ENCODE measurements around the gene RBM5.

RBM5 gene

DNA sequence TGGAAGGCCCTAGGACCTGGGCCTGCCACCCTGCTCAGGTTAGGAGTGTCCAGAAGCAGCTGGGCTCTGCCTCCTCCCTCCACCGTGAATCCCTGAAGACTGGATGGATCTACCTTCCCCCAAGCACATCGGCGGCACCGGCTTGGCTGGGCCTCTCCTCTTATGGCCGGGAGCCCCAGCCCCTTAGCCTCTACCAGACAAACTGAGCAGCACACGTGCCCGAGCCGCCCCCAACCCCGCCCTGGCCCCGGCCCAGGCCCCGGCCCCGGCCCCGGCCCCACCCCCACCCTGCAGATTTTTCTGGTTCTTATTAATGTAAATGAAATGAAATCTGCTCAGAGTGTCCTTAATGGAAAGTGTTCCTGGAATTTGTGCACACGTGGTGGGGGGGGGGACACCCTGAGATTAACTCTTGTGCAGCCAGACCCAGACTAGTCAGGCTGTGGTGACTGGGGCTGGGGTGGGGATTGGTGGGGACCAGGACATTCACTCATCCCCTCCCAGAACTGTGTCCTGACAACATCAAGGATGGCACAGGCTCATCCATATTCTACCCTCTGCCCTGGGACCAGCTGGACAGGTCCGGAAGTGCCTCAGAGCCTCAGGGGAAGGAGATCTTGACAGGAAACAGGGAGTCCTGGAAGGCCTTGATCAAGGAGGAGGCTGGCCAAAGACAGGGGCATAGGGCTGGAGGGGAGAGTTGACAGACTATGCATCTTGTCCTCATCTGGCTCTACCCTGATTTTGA lies 35.5 kb downstream of the RBM5 start:
- Histone ChIP-seq H4K20me1 (ENCODE audit: insufficient read depth, low read length) (no peaks in the 10 kb centered on the region), H3K4me2 (ENCODE audit: low read length) (no peak overlapping the region), H3K27me3 (ENCODE audit: low read depth, low read length) (no peaks in the 10 kb centered on the region), H3K9ac (ENCODE audit: low read length) (no peak overlapping the region), H3K27ac (ENCODE audit: low read length) (no peak overlapping the region), H3K4me1 (ENCODE audit: low read length) (no peaks in the 10 kb centered on the region), H3K4me3 (ENCODE audit: low read length) (no peak overlapping the region), H3K36me3 (replicated peaks; ENCODE audit: low read depth, low read length) (peaks cover 7% of the 10 kb centered on the region), H3K79me2 (ENCODE audit: low read length) (no peaks in the 10 kb centered on the region), H3K9me3 (ENCODE audit: insufficient read depth, low read length) (no peaks in the 10 kb centered on the region), H2AFZ (ENCODE audit: low read depth, low read length) (no peak overlapping the region)
- TF ChIP-seq CTCF (IDR thresholded peaks at IDR 0.05; ENCODE audit: low read depth, low read length) (no peak), EZH2phosphoT487 (IDR thresholded peaks at IDR 0.05; ENCODE audit: low read depth) (no peak)

- TF ChIP-seq EZH2phosphoT487 (IDR thresholded peaks at IDR 0.05; ENCODE audit: low read depth), result no peak
- TF ChIP-seq CTCF (IDR thresholded peaks at IDR 0.05; ENCODE audit: low read depth, low read length), result no peak
- no peak overlapping the region for H3K4me3 ChIP-seq (ENCODE audit: low read length)
- no peak overlapping the region for H2AFZ ChIP-seq (ENCODE audit: low read depth, low read length)
- no peaks in the 10 kb centered on the region for H3K4me1 ChIP-seq (ENCODE audit: low read length)
- no peak overlapping the region for H3K27ac ChIP-seq (ENCODE audit: low read length)
- H3K9ac ChIP-seq (ENCODE audit: low read length), result no peak overlapping the region
- peaks cover 5% of the 10 kb centered on the region for H3K36me3 ChIP-seq (replicated peaks; ENCODE audit: low read depth, low read length)
- H3K4me2 ChIP-seq (ENCODE audit: low read length), result no peak overlapping the region
- H3K79me2 ChIP-seq (ENCODE audit: low read length), result no peaks in the 10 kb centered on the region
- H3K27me3 ChIP-seq (ENCODE audit: low read depth, low read length), result no peaks in the 10 kb centered on the region
- no peaks in the 10 kb centered on the region for H3K9me3 ChIP-seq (ENCODE audit: insufficient read depth, low read length)
- H4K20me1 ChIP-seq (ENCODE audit: insufficient read depth, low read length), result no peaks in the 10 kb centered on the region
Observed at GRCh38 chr3:50124800-50125178, 36.1 kb downstream of the RBM5 start.

DNA sequence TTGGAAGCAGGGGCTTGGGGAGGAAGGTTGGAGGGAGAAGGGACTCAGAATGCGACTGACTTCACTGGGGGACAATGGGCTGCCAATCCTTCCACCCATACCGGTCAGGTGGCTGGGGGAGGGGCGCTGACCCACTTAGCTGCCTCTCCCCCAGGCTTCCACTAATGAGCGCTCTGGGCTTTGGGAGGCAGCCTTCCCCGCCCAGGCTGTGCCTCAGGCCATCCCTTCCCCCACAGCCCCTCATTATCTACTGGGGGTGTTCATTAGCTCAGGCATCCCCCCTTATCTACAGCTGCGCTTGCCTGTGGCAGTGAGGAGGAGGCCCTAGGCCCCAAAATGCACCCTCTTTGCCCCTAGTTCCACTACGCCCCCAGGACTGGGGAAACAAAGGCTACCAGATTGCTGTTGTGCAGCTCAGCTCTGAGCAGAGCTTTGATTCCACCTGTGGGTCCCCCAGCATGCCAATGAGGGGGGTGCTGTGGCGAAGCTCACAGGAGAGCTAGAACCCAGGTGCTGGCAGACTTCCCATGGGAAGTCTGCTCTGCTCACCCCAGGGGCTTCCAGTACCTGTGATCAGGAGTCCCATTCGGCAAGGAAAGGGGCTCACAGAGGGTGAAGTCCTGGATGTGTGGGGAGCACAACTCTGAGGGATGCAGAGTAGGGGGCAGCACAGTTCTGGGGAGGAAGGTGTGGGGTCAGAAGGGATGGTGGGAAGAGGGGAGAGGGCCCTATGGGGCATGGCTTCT lies 37.0 kb downstream of the RBM5 start:
- no peak overlapping the region for H3K9ac ChIP-seq (ENCODE audit: low read length)

More for the DNA sequence above, 37.0 kb downstream of the RBM5 start:
- Histone ChIP-seq H3K4me3 (ENCODE audit: low read length) (no peak overlapping the region), H3K4me2 (ENCODE audit: low read length) (no peak overlapping the region), H2AFZ (ENCODE audit: low read depth, low read length) (no peak overlapping the region), H4K20me1 (ENCODE audit: insufficient read depth, low read length) (no peaks in the 10 kb centered on the region), H3K36me3 (replicated peaks; ENCODE audit: low read depth, low read length) (peaks cover 2% of the 10 kb centered on the region), H3K79me2 (ENCODE audit: low read length) (no peaks in the 10 kb centered on the region), H3K4me1 (ENCODE audit: low read length) (no peaks in the 10 kb centered on the region), H3K27ac (ENCODE audit: low read length) (no peak overlapping the region), H3K9me3 (ENCODE audit: insufficient read depth, low read length) (no peaks in the 10 kb centered on the region), H3K27me3 (ENCODE audit: low read depth, low read length) (no peaks in the 10 kb centered on the region)
- TF ChIP-seq EZH2phosphoT487 (IDR thresholded peaks at IDR 0.05; ENCODE audit: low read depth), result no peak
- TF ChIP-seq CTCF (IDR thresholded peaks at IDR 0.05; ENCODE audit: low read depth, low read length), result no peak
